Activated T-cell treated with anti-CD3 and anti-CD28 coated beads, Interleukin-2, amount 50 U/mL, for 72 hours (primary cell): ENCODE measurements around the gene GYPB. TPM values are rescaled to one million over a fixed set of nuclear protein-coding genes. Genes with fewer than 3 reads are reported as not detected.
"Not testable (repeated sequence)": the region's sequence is repeated elsewhere in the genome, so short reads cannot be mapped to it uniquely, and the experiment has no call there.

ENCODE experiments used
- ATAC-seq, 2 donors: fragments of 150-1000 bp; cut with Tn5 transposase; replicated peaks in 1 of 2; 2 replicates each; pipeline ENCODE4 v1.10.0; 2021; ENCODE audit warnings: moderate library complexity in 2 of 2, mild to moderate bottlenecking in 1 of 2
- DNase-seq, 2 donors: peaks; one replicate each; pipeline ENCODE4 v3.0.0; 2021 to 2022; ENCODE audit warnings: mixed read lengths in 1 of 2
- H3K27ac Mint-ChIP-seq: one replicate; pipeline ENCODE4 v1.8.0; 2022; ENCODE audit warnings: mild to moderate bottlenecking, moderate library complexity, mixed read lengths
- H3K27me3 Mint-ChIP-seq: one replicate; pipeline ENCODE4 v1.8.0; 2022; ENCODE audit warnings: low read depth, mixed read lengths
- H3K36me3 Mint-ChIP-seq, 2 donors: one replicate each; pipeline ENCODE4 v1.8.0; 2022; ENCODE audit warnings: mixed read lengths in 2 of 2, mild to moderate bottlenecking in 1 of 2; ENCODE audit not compliant: insufficient read depth in 2 of 2
- H3K4me1 Mint-ChIP-seq: one replicate; pipeline ENCODE4 v1.8.0; 2022; ENCODE audit warnings: low read depth, mixed read lengths
- H3K4me3 Mint-ChIP-seq, 2 donors: one replicate each; pipeline ENCODE4 v1.8.0; 2022; ENCODE audit warnings: mild to moderate bottlenecking in 2 of 2, mixed read lengths in 2 of 2, moderate library complexity in 2 of 2
- H3K9me3 Mint-ChIP-seq, 2 donors: one replicate each; pipeline ENCODE4 v1.8.0; 2022; ENCODE audit warnings: mixed read lengths in 2 of 2
- total RNA-seq, 2 donors: library from RNA; stranded (reverse); gene quantifications; one replicate each; pipeline ENCODE4 v1.2.3, GENCODE V29; 2022

Gene GYPB
- total RNA-seq, 2 donors from 2014 or later, result not detected

- H3K27me3 Mint-ChIP-seq, ATAC-seq, H3K27ac Mint-ChIP-seq, H3K4me1 Mint-ChIP-seq, DNase-seq, H3K36me3 Mint-ChIP-seq, H3K9me3 Mint-ChIP-seq, H3K4me3 Mint-ChIP-seq: not testable (repeated sequence)
Observed at GRCh38 chr4:144004868-144005557, 14.2 kb downstream of the GYPB start.

GRCh38 chr4:144003890-144004265, 15.3 kb downstream of the GYPB start:
- not testable (repeated sequence) for DNase-seq, H3K27me3 Mint-ChIP-seq, H3K4me3 Mint-ChIP-seq, H3K36me3 Mint-ChIP-seq, H3K4me1 Mint-ChIP-seq, H3K9me3 Mint-ChIP-seq, ATAC-seq, H3K27ac Mint-ChIP-seq

GRCh38 chr4:144003205-144003889, 15.8 kb downstream of the GYPB start:
- not testable (repeated sequence) for H3K27ac Mint-ChIP-seq, H3K9me3 Mint-ChIP-seq, H3K4me1 Mint-ChIP-seq, H3K4me3 Mint-ChIP-seq, DNase-seq, H3K27me3 Mint-ChIP-seq, H3K36me3 Mint-ChIP-seq, ATAC-seq

GRCh38 chr4:144000331-144000995, 18.7 kb downstream of the GYPB start:
- not testable (repeated sequence) for ATAC-seq, H3K4me1 Mint-ChIP-seq, DNase-seq, H3K36me3 Mint-ChIP-seq, H3K27me3 Mint-ChIP-seq, H3K4me3 Mint-ChIP-seq, H3K27ac Mint-ChIP-seq, H3K9me3 Mint-ChIP-seq

- not testable (repeated sequence) for DNase-seq, ATAC-seq, H3K27ac Mint-ChIP-seq, H3K4me3 Mint-ChIP-seq, H3K27me3 Mint-ChIP-seq, H3K9me3 Mint-ChIP-seq, H3K36me3 Mint-ChIP-seq
- H3K4me1 Mint-ChIP-seq, result peaks cover 12% of the 10 kb centered on the region
Observed at GRCh38 chr4:143996193-143996592, 23.0 kb downstream of the GYPB start.

- not testable (repeated sequence) for H3K4me3 Mint-ChIP-seq, H3K27ac Mint-ChIP-seq, DNase-seq, H3K36me3 Mint-ChIP-seq, H3K9me3 Mint-ChIP-seq, H3K27me3 Mint-ChIP-seq
- H3K4me1 Mint-ChIP-seq, result peaks cover 22% of the 10 kb centered on the region
- peak; percentile 68 to 75 for ATAC-seq
Observed at GRCh38 chr4:143991761-143992160, 27.4 kb downstream of the GYPB start.

GRCh38 chr4:143990717-143991116, 28.5 kb downstream of the GYPB start:
- DNase-seq, H3K27ac Mint-ChIP-seq, H3K9me3 Mint-ChIP-seq, H3K4me3 Mint-ChIP-seq, H3K36me3 Mint-ChIP-seq: not testable (repeated sequence)
- ATAC-seq, result peak in 1 of 2 donors; percentile 9
- peaks cover 14% of the 10 kb centered on the region for H3K27me3 Mint-ChIP-seq
- H3K4me1 Mint-ChIP-seq, result peaks cover 22% of the 10 kb centered on the region

GRCh38 chr4:143986180-143986579, 33.0 kb downstream of the GYPB start:
- H3K4me1 Mint-ChIP-seq, result peaks cover 10% of the 10 kb centered on the region
- DNase-seq, result no peak
- H3K36me3 Mint-ChIP-seq, result peaks cover 0 to 2% of the 10 kb centered on the region in 2 donors
- no peak overlapping the region for H3K27ac Mint-ChIP-seq
- peaks cover 1 to 3% of the 10 kb centered on the region in 2 donors for H3K9me3 Mint-ChIP-seq
- H3K27me3 Mint-ChIP-seq, result peaks cover 7% of the 10 kb centered on the region
- no peak overlapping the region for H3K4me3 Mint-ChIP-seq
- ATAC-seq, result no peak

GRCh38 chr4:143980776-143981175, 38.4 kb downstream of the GYPB start:
- H3K36me3 Mint-ChIP-seq, H3K4me1 Mint-ChIP-seq, H3K27me3 Mint-ChIP-seq, H3K9me3 Mint-ChIP-seq, H3K27ac Mint-ChIP-seq, H3K4me3 Mint-ChIP-seq, DNase-seq, ATAC-seq: not testable (repeated sequence)

GRCh38 chr4:143975527-143975926, 43.7 kb downstream of the GYPB start:
- not testable (repeated sequence) for H3K36me3 Mint-ChIP-seq, DNase-seq, ATAC-seq, H3K4me3 Mint-ChIP-seq, H3K27ac Mint-ChIP-seq, H3K27me3 Mint-ChIP-seq, H3K9me3 Mint-ChIP-seq, H3K4me1 Mint-ChIP-seq

- not testable (repeated sequence) for H3K27me3 Mint-ChIP-seq, DNase-seq, H3K36me3 Mint-ChIP-seq, H3K9me3 Mint-ChIP-seq, ATAC-seq, H3K4me3 Mint-ChIP-seq, H3K4me1 Mint-ChIP-seq, H3K27ac Mint-ChIP-seq
Observed at GRCh38 chr4:143974021-143974420, 45.2 kb downstream of the GYPB start.

- Mint-ChIP-seq H3K27me3 (no peaks in the 10 kb centered on the region), H3K4me3 (no peak overlapping the region)
- no peak for ATAC-seq
Observed at GRCh38 chr4:143961075-143961474, 58.1 kb downstream of the GYPB start.

GRCh38 chr4:143955306-143955705, 63.9 kb downstream of the GYPB start:
- Mint-ChIP-seq H3K9me3 (peaks cover 0 to 11% of the 10 kb centered on the region in 2 donors), H3K36me3 (peaks cover 6 to 12% of the 10 kb centered on the region in 2 donors)
- DNase-seq, H3K4me3 Mint-ChIP-seq, H3K27me3 Mint-ChIP-seq, ATAC-seq, H3K4me1 Mint-ChIP-seq, H3K27ac Mint-ChIP-seq: not testable (repeated sequence)

More at GRCh38 chr4:143961075-143961474, 58.1 kb downstream of the GYPB start:
- Mint-ChIP-seq H3K27ac (no peak overlapping the region), H3K36me3 (no peaks in the 10 kb centered on the region), H3K9me3 (no peaks in the 10 kb centered on the region), H3K4me1 (no peaks in the 10 kb centered on the region)
- no peak for DNase-seq
